Islet precursor cell (in vitro differentiated cells): Measurements from ENCODE around the gene KLHL41.

Experiments
- DNase-seq: peaks from one replicate; pipeline ENCODE4 v3.0.0-alpha.2; 2018

KLHL41 gene

GRCh38 chr2:169509298-169509885 lies at the start of gene KLHL41:
Gene KLHL41, plus strand, starts transcription at chr2:169509702. Its CDS starts 77 bp downstream, at chr2:169509779.
- DNase-seq = no peak

DNA sequence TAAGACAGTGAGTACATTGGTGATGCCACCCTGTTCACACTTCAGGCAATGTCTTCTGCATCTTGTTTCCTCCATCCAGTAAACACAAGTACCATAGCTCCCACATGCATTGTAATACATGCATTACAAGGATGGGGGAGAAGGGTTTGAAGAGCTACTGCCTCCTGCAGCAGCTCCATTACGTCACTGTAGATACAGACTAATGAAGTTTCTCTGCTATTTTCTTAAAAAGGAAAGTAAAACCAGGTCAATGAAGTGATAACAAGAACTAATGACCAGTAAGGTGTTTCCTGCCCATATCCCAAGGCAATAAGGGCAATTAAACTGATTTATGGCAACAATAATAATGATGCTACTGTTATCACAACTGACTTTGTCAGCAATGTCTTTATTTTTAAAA lies 48.4 kb upstream of the KLHL41 start:
- no peak for DNase-seq

GRCh38 chr2:169462896-169463695 lies 46.4 kb upstream of the KLHL41 start:
- no peak for DNase-seq

- DNase-seq = no peak
Measured at GRCh38 chr2:169464466-169464865, 45.0 kb upstream of the KLHL41 start.

GRCh38 chr2:169464882-169465281 lies 44.6 kb upstream of the KLHL41 start:
- DNase-seq = no peak

DNA sequence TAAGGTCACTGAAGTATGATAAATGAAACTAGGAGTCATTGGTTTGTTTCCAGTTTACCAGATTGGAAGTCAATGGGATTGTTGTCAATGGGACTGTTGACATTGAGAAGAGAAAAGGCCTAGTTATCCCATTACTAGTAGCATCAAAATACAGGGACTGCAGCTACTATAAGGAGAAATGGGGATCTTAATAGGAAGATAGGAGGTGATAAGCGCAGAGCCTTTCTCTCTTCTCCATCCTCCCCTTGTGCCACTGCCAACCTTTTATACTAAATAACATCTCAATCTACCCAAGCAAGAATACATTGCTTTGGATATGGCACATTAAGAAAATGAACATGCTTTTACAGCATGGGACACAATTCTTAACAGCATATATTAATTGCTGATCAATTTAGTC lies 40.7 kb upstream of the KLHL41 start:
- no peak for DNase-seq

GRCh38 chr2:169469952-169470572 lies 39.4 kb upstream of the KLHL41 start:
- no peak for DNase-seq

- DNase-seq = no peak
Measured at GRCh38 chr2:169472249-169472648, 37.3 kb upstream of the KLHL41 start.

GRCh38 chr2:169476459-169476858 lies 33.0 kb upstream of the KLHL41 start:
- no peak for DNase-seq

GRCh38 chr2:169478339-169478738 lies 31.2 kb upstream of the KLHL41 start:
- no peak for DNase-seq

DNA sequence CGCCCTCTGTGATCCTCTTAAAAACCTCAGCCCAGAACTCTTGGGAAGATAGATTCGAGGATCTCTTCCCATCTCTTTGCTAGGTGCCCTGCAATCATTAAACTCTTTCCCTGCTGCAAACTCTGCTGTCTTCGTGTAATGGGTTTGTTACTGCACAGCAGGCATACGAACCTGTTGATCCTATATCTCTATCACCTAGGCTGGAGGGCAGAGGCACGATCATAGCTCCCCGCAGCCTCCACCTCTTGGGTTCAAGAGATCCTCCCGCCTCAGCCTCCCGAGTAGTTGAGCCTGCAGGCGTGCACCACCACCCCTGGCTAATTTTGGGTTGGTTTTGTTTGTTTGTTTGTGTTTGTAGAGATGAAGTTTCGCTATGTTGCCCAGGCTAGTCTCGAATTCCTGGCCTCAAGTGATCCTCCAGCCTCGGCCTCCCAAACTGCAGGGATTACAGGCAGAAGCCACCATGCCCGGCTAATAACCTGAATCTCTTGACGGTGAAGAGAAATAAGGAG lies 30.7 kb upstream of the KLHL41 start:
- no peak for DNase-seq

- DNase-seq = peak; percentile 89
Measured at GRCh38 chr2:169479257-169480078, 30.0 kb upstream of the KLHL41 start, which contains the start of gene BBS5. Gene BBS5, plus strand, starts transcription at chr2:169479494. Its CDS starts 60 bp downstream, at chr2:169479554.

DNA sequence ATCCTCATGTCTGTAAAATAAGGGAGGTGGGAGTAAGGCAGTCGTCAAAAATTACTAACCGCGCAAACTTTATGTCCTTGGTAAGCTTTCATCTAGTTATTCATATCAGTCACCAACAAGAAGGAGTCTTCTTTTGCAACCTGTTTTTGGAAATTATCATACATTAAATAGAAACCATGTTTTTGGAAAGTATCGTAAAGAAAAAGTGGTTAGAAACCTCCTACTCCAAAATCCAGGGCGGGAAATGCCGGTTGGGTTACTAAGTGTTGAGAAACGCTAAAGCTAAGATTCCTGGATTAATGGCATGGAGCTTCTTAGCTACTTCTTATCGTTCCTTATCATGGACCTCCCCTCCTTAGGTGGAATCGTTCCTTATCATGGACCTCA lies 29.4 kb upstream of the KLHL41 start:
- DNase-seq = no peak

DNA sequence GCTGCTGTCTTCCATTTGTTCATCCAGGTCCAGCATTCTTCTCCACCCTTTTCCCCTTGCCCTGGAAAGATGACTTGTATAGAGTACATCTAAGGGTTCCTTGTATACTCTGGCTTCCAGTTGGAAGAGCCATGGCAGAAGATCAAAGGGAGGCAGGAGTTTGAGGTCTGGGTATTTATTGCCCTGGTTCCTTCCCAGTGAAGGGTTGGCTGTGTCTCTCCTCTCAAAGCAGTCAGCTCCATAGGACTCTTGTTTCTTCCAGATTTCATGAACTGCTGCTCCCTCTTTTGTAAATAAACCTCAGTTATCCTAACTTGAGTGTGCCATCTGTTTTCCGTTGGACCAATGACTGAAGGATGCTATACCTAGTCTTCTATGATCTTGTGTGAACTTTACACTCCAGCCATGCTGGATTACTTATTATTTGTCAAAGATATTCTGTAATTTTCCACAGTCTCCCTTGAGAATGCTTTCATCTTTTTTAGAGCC lies 23.8 kb upstream of the KLHL41 start:
- DNase-seq = no peak

DNA sequence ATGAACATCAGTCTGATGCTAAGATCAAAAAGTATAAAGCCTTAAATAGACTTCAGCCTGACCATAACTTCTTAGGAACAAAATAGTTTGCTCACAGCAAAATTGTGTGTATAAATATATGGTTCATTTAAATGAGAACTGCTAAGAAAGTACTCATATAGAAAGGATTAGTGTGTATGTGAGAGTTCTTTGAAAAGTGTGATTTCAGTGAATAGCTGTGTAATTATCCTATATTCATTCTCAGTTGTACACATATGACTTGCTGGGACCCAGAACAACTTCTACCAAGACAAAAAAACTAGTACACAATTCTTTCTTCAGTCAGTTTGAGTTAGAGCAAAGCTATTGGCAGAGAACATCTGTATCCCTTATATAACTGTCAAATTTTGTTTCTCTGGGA lies 23.0 kb upstream of the KLHL41 start:
- DNase-seq = no peak

- no peak for DNase-seq
Measured at GRCh38 chr2:169490834-169491233, 18.7 kb upstream of the KLHL41 start.

DNA sequence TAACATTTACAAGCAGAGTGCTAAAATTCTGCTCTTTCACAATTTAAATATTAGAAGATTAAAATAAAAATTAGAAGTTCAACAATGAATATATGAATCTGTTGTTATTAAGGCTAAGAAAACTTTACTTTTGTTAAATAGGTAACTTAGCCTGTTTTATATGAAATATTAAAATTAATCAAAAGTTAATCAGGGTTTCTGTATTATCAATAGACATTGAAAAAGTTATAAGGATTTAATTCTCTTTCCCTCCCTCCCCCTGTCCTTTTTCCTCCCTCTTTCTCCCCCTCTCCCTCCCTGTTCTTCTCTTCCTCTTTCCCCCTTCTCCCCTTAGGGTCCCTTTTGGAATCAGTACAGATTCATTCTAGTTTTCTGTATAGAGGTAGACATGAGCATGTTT lies 18.1 kb upstream of the KLHL41 start:
- DNase-seq = no peak

DNA sequence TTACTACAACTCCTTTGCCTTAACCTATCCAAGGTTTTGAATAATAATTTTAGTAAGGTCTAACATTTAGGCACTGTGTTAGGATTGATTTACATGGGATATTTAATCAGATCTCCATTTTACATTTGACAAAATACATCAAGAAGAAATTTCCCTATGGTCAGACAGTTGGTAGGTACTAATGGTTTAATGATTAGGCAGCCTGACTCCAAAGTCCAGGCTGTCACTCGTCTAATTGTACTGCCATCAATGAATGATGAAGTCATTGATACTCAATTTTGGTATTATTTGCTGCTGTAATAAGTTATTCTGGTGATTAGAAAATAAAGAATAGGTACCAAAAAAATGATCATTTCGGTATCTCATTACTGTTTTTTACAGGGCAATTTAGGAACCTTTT lies 16.1 kb upstream of the KLHL41 start:
- no peak for DNase-seq

- DNase-seq = no peak
Measured at GRCh38 chr2:169495310-169495928, 14.1 kb upstream of the KLHL41 start.

DNA sequence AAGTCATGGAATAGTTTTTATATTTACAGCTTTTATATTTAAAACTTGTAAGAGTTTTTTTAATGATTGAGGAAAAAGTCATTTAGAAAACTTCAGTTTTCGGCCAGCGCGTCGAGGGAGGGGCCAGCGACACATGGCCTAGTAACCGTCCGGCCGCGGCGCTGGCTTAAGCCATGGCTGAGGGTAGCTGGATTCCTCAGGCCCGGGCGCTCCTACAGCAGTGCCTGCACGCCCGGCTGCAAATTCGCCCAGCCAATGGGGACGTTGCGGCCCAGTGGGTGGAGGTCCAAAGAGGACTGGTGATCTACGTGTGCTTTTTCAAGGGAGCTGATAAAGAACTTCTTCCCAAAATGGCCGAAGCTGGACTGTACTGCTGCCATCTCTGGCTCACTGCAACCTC lies 4.9 kb upstream of the KLHL41 start:
- DNase-seq = no peak

DNA sequence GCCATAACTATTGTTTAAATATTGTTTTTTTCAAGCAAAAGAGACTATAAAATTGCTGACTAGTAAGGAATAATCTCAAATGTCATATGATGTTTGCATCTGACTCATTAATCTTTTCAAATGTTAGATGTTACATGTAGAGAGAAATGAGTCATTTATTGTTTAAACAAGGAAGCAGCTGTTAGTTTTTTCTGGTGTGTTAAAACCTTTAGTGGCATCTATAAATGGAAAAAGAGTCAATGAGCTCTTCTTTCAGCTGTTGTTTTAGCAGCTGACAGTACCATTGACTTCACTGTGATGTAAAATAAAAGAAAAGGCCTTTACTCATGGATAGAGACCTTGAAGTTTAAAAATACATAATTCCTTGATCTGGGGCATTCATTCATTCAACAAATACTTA lies 1.8 kb upstream of the KLHL41 start:
- no peak for DNase-seq

- no peak for DNase-seq
Measured at GRCh38 chr2:169509955-169510354, 453 bp downstream of the KLHL41 start.
